MM.1S (cell line): ENCODE results near the gene TGFBR3L.

Source experiments
- DNase-seq: peaks from one replicate; pipeline ENCODE4 v3.0.0-alpha.2; 2015
- H2AFZ ChIP-seq: fragments of 300-600 bp; sonication (generic); 2 replicates; pipeline ENCODE4 v1.6.0; 2016; ENCODE audit warnings: antibody characterized with exemption, low read length
- H3F3A ChIP-seq: fragments of 300-600 bp; sonication (generic); 2 replicates; pipeline ENCODE4 v1.6.1; 2016; ENCODE audit warnings: mild to moderate bottlenecking, antibody characterized with exemption, low read length, moderate library complexity, mixed read lengths; ENCODE audit not compliant: insufficient read depth
- H3K27ac ChIP-seq: fragments of 300-600 bp; sonication (generic); 2 replicates; pipeline ENCODE4 v1.5.1; 2016; ENCODE audit warnings: mild to moderate bottlenecking, low read length
- H3K27me3 ChIP-seq: fragments of 300-600 bp; sonication (generic); replicated peaks from 2 replicates; pipeline ENCODE4 v1.6.0; 2016; ENCODE audit warnings: low read length; ENCODE audit not compliant: insufficient read depth
- H3K36me3 ChIP-seq: fragments of 300-600 bp; sonication (generic); replicated peaks from 2 replicates; pipeline ENCODE4 v1.6.1; 2016; ENCODE audit warnings: mild to moderate bottlenecking, low read length, mixed read lengths; ENCODE audit not compliant: insufficient read depth
- H3K4me1 ChIP-seq: fragments of 300-600 bp; sonication (generic); 2 replicates; pipeline ENCODE4 v1.6.1; 2016; ENCODE audit warnings: low read length, mixed read lengths
- H3K4me2 ChIP-seq: fragments of 300-600 bp; sonication (generic); 2 replicates; pipeline ENCODE4 v1.6.0; 2016; ENCODE audit warnings: low read depth, low read length
- H3K4me3 ChIP-seq: fragments of 300-600 bp; sonication (generic); 2 replicates; pipeline ENCODE4 v1.5.1; 2016; ENCODE audit warnings: low read length, mixed read lengths
- H3K79me2 ChIP-seq: fragments of 300-600 bp; sonication (generic); 2 replicates; pipeline ENCODE4 v1.6.1; 2016; ENCODE audit warnings: mixed run types, low read length, mixed read lengths
- H3K9ac ChIP-seq: fragments of 300-600 bp; sonication (generic); 2 replicates; pipeline ENCODE4 v1.6.1; 2016; ENCODE audit warnings: low read length, mixed read lengths
- H3K9me2 ChIP-seq: fragments of 300-600 bp; sonication (generic); replicated peaks from 2 replicates; pipeline ENCODE4 v1.6.1; 2016; ENCODE audit warnings: mild to moderate bottlenecking, low read length, mixed read lengths; ENCODE audit not compliant: insufficient read depth
- H3K9me3 ChIP-seq: fragments of 300-600 bp; sonication (generic); replicated peaks from 2 replicates; pipeline ENCODE4 v1.6.1; 2016; ENCODE audit warnings: mild to moderate bottlenecking, low read length, mixed read lengths; ENCODE audit not compliant: insufficient read depth
- H4K20me1 ChIP-seq: fragments of 300-600 bp; sonication (generic); 2 replicates; pipeline ENCODE4 v1.6.1; 2016; ENCODE audit warnings: mild to moderate bottlenecking, low read length, moderate library complexity, mixed read lengths; ENCODE audit not compliant: insufficient read depth
- CTCF ChIP-seq: fragments of 300-600 bp; sonication (generic); IDR thresholded peaks from 2 replicates; pipeline ENCODE4 v1.5.1; 2016; ENCODE audit warnings: antibody characterized with exemption, low read length, mixed read lengths
- EZH2 ChIP-seq: fragments of 300-600 bp; sonication (generic); optimal IDR thresholded peaks from 2 replicates; pipeline ENCODE3; 2017; ENCODE audit warnings: low read depth, mild to moderate bottlenecking, antibody characterized with exemption, low read length, mixed read lengths
- EZH2phosphoT487 ChIP-seq: fragments of 300-600 bp; sonication (generic); IDR thresholded peaks from 2 replicates; pipeline ENCODE4 v1.6.1; 2018; ENCODE audit warnings: antibody characterized with exemption, low read length

TGFBR3L gene

DNA sequence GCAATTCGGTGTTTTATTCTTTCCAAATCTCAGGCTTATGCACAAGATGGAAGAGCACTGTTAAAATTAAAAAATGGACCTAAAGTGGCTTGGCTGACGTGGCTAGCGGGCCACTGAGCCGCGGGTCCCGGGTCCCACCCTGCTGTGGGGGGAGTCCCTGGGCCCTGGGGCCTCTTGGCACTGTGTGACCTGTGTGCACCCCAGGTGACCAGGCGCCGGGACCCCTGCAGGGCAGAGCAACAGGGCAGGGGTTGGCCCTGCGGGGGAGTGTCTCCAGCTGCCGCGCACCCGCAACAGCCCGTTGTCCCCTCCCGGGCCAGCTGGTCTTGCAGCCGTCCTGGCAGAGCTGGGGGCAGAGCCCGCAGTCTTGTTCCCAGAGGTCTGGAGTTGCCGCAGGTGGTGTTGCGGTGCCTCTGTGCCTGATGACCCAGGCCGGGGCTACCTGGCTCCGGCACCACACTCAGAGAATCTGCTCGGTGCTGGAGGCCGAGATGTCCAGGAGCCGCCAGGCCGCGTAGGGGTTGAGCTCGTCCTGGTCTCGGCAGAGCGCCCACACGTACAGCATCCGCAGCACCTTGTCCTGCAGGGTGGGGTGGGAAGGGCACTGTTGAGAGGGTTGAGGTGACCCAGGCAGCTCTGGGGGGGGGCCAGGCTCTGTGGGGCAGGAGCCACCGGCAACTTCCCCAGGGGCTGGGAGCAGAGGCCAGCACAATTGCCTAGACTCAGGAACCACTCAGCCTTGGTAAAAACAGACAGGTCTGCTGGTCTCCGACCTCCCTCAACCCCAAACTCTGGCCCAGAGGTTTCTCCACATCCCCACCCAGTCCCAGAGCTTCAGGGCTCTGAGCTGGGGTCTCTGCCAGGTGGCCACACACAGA, 12.3 kb downstream of the TGFBR3L start:
- Histone ChIP-seq H3K9ac (no peak overlapping the region), H3K4me1 (no peaks in the 10 kb centered on the region), H3K4me2 (no peak overlapping the region), H3K27me3 (no peaks in the 10 kb centered on the region), H3K9me2 (no peaks in the 10 kb centered on the region), H3K27ac (no peak overlapping the region), H3F3A (peaks cover 10% of the 10 kb centered on the region), H2AFZ (no peak overlapping the region), H4K20me1 (peaks cover 9% of the 10 kb centered on the region; the same call in 1 of the 2 replicates), H3K79me2 (no peaks in the 10 kb centered on the region), H3K9me3 (no peaks in the 10 kb centered on the region), H3K4me3 (no peak overlapping the region), H3K36me3 (0 out of 2 replicates have a peak, but pooled peaks cover 2% of the 10 kb centered on the region)
- no peak for TF ChIP-seq EZH2phosphoT487
- no peak for DNase-seq

- no peaks in the 10 kb centered on the region for H3K9me2 ChIP-seq
- H3K27ac ChIP-seq: no peak overlapping the region
- no peak for DNase-seq
- H3K36me3 ChIP-seq: peaks cover 6% of the 10 kb centered on the region; the same call in 1 of the 2 replicates
- H4K20me1 ChIP-seq: peaks cover 9% of the 10 kb centered on the region; the same call in 1 of the 2 replicates
- no peak overlapping the region for H3K4me2 ChIP-seq
- no peaks in the 10 kb centered on the region for H3K79me2 ChIP-seq
- no peaks in the 10 kb centered on the region for H3K9me3 ChIP-seq
- H3K4me1 ChIP-seq: no peaks in the 10 kb centered on the region
- no peak overlapping the region for H2AFZ ChIP-seq
- H3F3A ChIP-seq: peaks cover 10% of the 10 kb centered on the region
- H3K4me3 ChIP-seq: no peak overlapping the region
- no peak for TF ChIP-seq EZH2
- no peak for TF ChIP-seq EZH2phosphoT487
- no peak for TF ChIP-seq CTCF
- H3K9ac ChIP-seq: no peak overlapping the region
- H3K27me3 ChIP-seq: no peaks in the 10 kb centered on the region
These were observed 13.1 kb downstream of the TGFBR3L start for GRCh38 chr19:7927605-7928333.

GRCh38 chr19:7928334-7928706, 13.7 kb downstream of the TGFBR3L start:
- peaks cover 8% of the 10 kb centered on the region; the same call in 1 of the 2 replicates for H3K36me3 ChIP-seq
- peaks cover 9% of the 10 kb centered on the region; the same call in 1 of the 2 replicates for H4K20me1 ChIP-seq
- no peaks in the 10 kb centered on the region for H3K27me3 ChIP-seq
- H3K4me2 ChIP-seq: no peak overlapping the region
- H3K4me1 ChIP-seq: no peaks in the 10 kb centered on the region
- H3K9me2 ChIP-seq: no peaks in the 10 kb centered on the region
- no peak for DNase-seq
- H3K27ac ChIP-seq: no peak overlapping the region
- peaks cover 10% of the 10 kb centered on the region for H3F3A ChIP-seq
- no peak overlapping the region for H3K4me3 ChIP-seq
- no peaks in the 10 kb centered on the region for H3K9me3 ChIP-seq
- no peak for TF ChIP-seq EZH2
- TF ChIP-seq CTCF: no peak
- no peak for TF ChIP-seq EZH2phosphoT487
- no peak overlapping the region for H2AFZ ChIP-seq
- H3K9ac ChIP-seq: no peak overlapping the region
- no peaks in the 10 kb centered on the region for H3K79me2 ChIP-seq
